SK-N-MC (cell line): Measurements from ENCODE around the gene ANO5.

Experiments
- DNase-seq: peaks from one replicate; pipeline ENCODE4 v3.0.0-alpha.2; 2011; ENCODE audit warnings: low read depth, low spot score
- H3K27ac ChIP-seq: fragments of 200-600 bp; sonication (generic); 2 replicates; pipeline ENCODE4 v1.5.1; 2016; ENCODE audit warnings: mixed run types
- H3K36me3 ChIP-seq: fragments of 200-600 bp; sonication (generic); 2 replicates; pipeline ENCODE4 v1.6.1; 2017; ENCODE audit warnings: antibody characterized with exemption, low read length, mixed read lengths; ENCODE audit not compliant: insufficient read depth
- H3K4me3 ChIP-seq: fragments of 200-600 bp; sonication (generic); 2 replicates; pipeline ENCODE4 v1.5.1; 2016
- H3K9ac ChIP-seq: fragments of 200-600 bp; sonication (generic); 2 replicates; pipeline ENCODE4 v1.8.0; 2017; ENCODE audit warnings: mixed run types, mixed read lengths; ENCODE audit not compliant: insufficient read length
- H3K9me3 ChIP-seq: fragments of 200-600 bp; sonication (generic); 2 replicates; pipeline ENCODE4 v1.6.1; 2017; ENCODE audit warnings: low read depth, mild to moderate bottlenecking, antibody characterized with exemption, low read length, moderate library complexity, mixed read lengths
- EZH2 ChIP-seq: fragments of 200-600 bp; sonication (generic); IDR thresholded peaks from one replicate; pipeline ENCODE4 v1.6.1; 2017; ENCODE audit warnings: antibody characterized with exemption
- FOXP2 ChIP-seq: optimal IDR thresholded peaks from 2 replicates; pipeline ENCODE3; 2011; ENCODE audit warnings: mild to moderate bottlenecking, moderate library complexity; ENCODE audit not compliant: insufficient read depth; ENCODE audit errors: extremely low read length, control extremely low read depth
- POLR2AphosphoS5 ChIP-seq: IDR thresholded peaks from 2 replicates; pipeline ENCODE4 v1.6.1; 2012; ENCODE audit warnings: mild to moderate bottlenecking, low read depth, low read length, borderline replicate concordance

The ANO5 gene

DNA sequence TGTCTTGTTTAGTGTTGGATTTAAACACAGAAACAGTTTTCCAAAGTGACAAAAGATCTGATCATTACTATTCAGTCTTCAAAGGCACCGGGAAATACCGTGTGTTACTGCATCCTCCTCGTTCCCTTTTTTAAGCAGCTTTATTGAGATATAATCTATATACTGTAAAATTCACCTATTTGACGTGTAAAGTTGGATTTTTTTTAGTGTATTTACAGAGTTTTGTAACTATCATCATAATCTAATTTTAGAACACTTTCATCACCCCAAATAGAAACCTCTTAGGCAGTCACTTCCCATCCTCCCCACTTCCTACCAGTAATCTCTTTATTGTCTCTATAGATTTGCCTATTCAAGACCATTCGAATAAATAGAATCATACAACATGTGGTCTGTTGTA, 1.4 kb downstream of the ANO5 start:
- no peak overlapping the region for H3K9ac ChIP-seq
- no peak for DNase-seq
- H3K9me3 ChIP-seq, result no peaks in the 10 kb centered on the region
- TF ChIP-seq EZH2, result no peak
- no peak for TF ChIP-seq POLR2AphosphoS5
- no peak for TF ChIP-seq FOXP2
- no peak overlapping the region for H3K27ac ChIP-seq
- no peaks in the 10 kb centered on the region for H3K36me3 ChIP-seq
- no peak overlapping the region for H3K4me3 ChIP-seq

DNA sequence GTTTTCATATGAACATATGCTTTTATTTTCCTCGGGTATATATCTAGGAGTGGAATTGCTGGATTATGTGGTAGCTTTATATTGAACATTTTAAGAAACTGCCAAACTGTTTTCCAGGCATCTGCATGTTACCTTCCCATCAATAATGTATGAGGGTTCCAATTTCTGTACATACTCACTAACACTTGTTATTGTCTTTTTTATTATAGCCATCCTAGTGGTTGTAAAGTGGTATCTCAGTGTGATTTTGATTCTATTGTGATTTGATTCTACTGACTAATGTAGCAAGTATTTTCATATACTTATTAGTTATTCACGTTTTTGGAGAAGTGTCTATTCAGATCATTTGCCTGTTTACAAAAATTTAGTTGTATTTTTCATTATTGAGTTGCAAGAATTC, 2.0 kb downstream of the ANO5 start:
- DNase-seq, result no peak
- no peak overlapping the region for H3K9ac ChIP-seq
- no peak overlapping the region for H3K4me3 ChIP-seq
- H3K36me3 ChIP-seq, result no peaks in the 10 kb centered on the region
- TF ChIP-seq FOXP2 (no peak), POLR2AphosphoS5 (no peak), EZH2 (no peak)
- no peak overlapping the region for H3K27ac ChIP-seq
- no peaks in the 10 kb centered on the region for H3K9me3 ChIP-seq

GRCh38 chr11:22197139-22198005, 4.5 kb downstream of the ANO5 start:
- H3K36me3 ChIP-seq, result no peaks in the 10 kb centered on the region
- no peaks in the 10 kb centered on the region for H3K9me3 ChIP-seq
- no peak overlapping the region for H3K9ac ChIP-seq
- DNase-seq, result no peak
- H3K4me3 ChIP-seq, result no peak overlapping the region
- H3K27ac ChIP-seq, result no peak overlapping the region
- TF ChIP-seq FOXP2, result no peak
- no peak for TF ChIP-seq POLR2AphosphoS5
- TF ChIP-seq EZH2, result no peak

DNA sequence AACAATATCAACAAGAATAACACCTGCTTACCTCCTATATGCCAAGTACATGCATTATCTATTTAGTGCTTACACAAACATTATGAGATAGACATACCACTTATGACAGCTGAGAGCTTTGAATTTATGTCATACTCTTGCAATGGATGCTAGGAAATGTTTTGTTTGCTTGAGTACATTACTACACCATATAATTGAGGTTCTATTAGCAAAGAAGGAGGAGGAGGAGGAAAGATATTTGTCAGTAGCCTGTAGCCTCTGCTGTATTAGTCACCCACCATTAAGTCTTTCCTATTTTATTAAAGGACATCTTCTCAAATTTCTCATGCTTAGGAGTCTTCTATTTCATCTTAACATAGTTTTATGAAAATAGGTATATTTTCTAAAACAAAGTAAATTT, 6.4 kb downstream of the ANO5 start:
- no peak overlapping the region for H3K27ac ChIP-seq
- H3K4me3 ChIP-seq, result no peak overlapping the region
- H3K9ac ChIP-seq, result no peak overlapping the region
- H3K36me3 ChIP-seq, result no peaks in the 10 kb centered on the region
- TF ChIP-seq POLR2AphosphoS5 (no peak), EZH2 (no peak), FOXP2 (no peak)
- H3K9me3 ChIP-seq, result no peaks in the 10 kb centered on the region
- no peak for DNase-seq

DNA sequence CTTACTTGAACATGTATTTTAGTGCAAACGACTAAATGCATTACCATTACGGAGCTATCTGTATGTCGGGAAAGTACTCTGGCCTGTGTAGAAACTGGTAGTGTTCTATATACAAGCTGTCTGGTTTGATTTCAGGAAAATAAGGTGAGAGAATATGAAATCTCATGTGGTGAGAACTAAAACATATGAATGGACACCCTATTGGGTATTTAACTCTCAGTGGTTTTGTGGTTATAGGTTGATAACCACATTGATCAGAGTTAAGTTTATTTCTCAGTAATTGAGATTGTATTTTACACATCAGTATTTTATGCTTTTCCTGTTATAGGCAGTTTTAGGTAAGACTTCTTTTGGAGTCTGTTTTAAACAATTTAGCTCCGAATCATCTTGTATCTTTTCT, 10.4 kb downstream of the ANO5 start:
- no peak overlapping the region for H3K9ac ChIP-seq
- TF ChIP-seq POLR2AphosphoS5 (no peak), EZH2 (no peak), FOXP2 (no peak)
- no peaks in the 10 kb centered on the region for H3K36me3 ChIP-seq
- H3K9me3 ChIP-seq, result no peaks in the 10 kb centered on the region
- no peak overlapping the region for H3K27ac ChIP-seq
- no peak overlapping the region for H3K4me3 ChIP-seq
- DNase-seq, result no peak

DNA sequence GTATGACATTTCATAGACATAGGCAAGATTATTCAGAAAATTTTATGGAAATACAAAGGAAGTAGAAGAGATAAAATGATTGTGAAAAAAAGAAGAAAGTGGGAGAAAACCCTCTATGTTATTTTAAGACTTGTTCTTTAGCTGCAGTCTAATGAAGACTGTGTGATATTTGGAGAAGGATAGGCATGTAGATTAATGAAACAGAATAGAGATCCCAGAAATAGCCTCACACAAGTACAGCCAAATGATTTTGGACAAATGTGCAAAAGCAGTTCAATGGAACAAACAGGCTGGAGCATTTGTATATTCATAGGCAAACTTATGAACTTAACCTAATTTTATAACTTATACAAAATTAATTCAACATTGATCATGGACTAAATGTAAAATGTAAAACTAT, 14.3 kb downstream of the ANO5 start:
- no peak overlapping the region for H3K9ac ChIP-seq
- no peaks in the 10 kb centered on the region for H3K9me3 ChIP-seq
- H3K27ac ChIP-seq, result no peak overlapping the region
- no peak overlapping the region for H3K4me3 ChIP-seq
- H3K36me3 ChIP-seq, result no peaks in the 10 kb centered on the region
- DNase-seq, result no peak
- TF ChIP-seq POLR2AphosphoS5 (no peak), FOXP2 (no peak), EZH2 (no peak)

DNA sequence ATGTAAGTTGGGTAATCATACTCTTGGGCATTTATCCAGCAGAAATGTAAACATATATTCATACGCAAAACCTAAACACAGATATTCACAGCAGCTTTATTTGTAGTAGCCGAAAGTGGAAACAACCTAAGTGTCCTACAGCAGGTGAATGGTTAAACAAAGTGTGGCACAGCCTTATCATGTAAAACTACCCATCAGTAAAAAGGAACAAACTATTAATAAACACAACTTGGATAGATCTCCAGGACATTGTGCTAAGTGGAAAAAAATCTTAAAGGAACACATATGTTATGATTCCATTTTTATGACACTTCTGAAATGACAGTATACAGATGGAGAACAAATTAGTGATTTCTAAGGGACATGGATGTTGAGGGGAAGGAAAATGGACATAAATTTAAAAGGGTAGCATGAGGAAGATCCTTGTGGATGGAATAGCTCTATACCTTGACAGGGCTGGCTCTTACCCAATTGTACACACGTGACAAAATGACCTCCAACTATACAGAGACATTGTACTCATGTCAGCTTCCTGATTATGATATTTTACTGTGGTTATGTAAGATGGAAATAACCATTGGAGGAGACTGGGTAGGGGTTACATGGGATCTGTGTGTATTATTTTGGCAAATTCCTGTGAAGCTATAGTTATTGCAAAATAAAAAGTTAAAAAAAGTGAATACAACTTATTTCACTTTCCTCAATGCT, 15.4 kb downstream of the ANO5 start:
- Histone ChIP-seq H3K9me3 (no peaks in the 10 kb centered on the region), H3K36me3 (no peaks in the 10 kb centered on the region), H3K4me3 (no peak overlapping the region), H3K27ac (no peak overlapping the region), H3K9ac (no peak overlapping the region)
- DNase-seq, result no peak
- TF ChIP-seq FOXP2 (no peak), POLR2AphosphoS5 (no peak), EZH2 (no peak)

- H3K9ac ChIP-seq, result no peak overlapping the region
- no peaks in the 10 kb centered on the region for H3K36me3 ChIP-seq
- no peaks in the 10 kb centered on the region for H3K9me3 ChIP-seq
- DNase-seq, result no peak
- no peak overlapping the region for H3K27ac ChIP-seq
- TF ChIP-seq FOXP2 (no peak), POLR2AphosphoS5 (no peak), EZH2 (no peak)
- H3K4me3 ChIP-seq, result no peak overlapping the region
Measured at GRCh38 chr11:22216940-22217339, 24.1 kb downstream of the ANO5 start.
